PC-3 (cell line): ENCODE data around the gene PATL1.

Experiments
- EZH2 ChIP-seq: fragments of 300-600 bp; sonication (generic); IDR thresholded peaks from one replicate; pipeline ENCODE4 v1.6.1; 2017; ENCODE audit warnings: antibody characterized with exemption, mild to moderate bottlenecking, low read length; ENCODE audit not compliant: unreplicated experiment
- EZH2phosphoT487 ChIP-seq: fragments of 300-600 bp; sonication (generic); IDR thresholded peaks from 2 replicates; pipeline ENCODE4 v1.6.1; 2018; ENCODE audit warnings: mild to moderate bottlenecking, antibody characterized with exemption, low read length, borderline replicate concordance
- TF ChIP-seq, protein P1 (sequence below): fragments of 300-600 bp; sonication (generic); conservative IDR thresholded peaks from 2 replicates; pipeline ENCODE4 v1.5.1; 2017; ENCODE audit warnings: antibody characterized with exemption, low read depth, mild to moderate bottlenecking, low read length

DNA sequence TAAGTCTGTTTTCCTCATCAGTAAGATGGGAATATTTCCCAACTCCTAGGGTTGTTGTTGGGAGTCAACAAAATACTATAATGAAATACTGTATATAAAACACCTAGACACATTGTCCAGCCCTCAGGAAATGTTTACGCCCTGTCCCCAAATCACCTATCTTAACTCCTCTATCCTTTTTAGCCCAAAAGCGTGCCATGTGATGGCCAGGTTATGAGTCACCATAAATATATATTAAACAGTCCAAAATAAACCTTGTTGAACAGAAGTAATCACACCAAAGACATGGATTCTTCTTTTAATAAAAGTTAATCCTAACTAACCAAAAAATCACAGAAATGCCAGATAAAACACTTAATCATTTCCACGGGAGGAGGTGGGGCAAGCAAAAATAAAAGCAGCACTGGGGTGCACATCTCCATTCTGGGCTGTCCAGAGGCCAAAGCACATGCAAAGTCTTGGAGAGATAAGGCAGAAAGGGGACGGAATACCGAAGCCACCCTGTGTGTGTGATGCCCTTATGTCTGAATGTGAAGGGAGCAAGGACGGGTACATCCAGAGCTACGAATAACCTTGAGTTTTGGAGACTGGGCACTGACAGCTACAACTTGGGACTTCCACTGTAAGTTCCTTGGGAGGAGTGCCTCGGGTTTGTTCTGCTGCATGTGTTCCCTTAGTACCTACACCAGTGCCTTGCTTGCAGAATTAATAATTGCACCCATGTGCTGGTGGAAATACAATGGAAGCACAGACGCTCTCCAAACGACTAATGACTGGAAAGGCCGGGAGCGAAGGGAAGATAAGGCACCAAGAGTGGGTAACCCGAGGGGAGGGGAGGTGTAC is 54.3 kb downstream of the PATL1 start:
- TF ChIP-seq, protein P1, sequence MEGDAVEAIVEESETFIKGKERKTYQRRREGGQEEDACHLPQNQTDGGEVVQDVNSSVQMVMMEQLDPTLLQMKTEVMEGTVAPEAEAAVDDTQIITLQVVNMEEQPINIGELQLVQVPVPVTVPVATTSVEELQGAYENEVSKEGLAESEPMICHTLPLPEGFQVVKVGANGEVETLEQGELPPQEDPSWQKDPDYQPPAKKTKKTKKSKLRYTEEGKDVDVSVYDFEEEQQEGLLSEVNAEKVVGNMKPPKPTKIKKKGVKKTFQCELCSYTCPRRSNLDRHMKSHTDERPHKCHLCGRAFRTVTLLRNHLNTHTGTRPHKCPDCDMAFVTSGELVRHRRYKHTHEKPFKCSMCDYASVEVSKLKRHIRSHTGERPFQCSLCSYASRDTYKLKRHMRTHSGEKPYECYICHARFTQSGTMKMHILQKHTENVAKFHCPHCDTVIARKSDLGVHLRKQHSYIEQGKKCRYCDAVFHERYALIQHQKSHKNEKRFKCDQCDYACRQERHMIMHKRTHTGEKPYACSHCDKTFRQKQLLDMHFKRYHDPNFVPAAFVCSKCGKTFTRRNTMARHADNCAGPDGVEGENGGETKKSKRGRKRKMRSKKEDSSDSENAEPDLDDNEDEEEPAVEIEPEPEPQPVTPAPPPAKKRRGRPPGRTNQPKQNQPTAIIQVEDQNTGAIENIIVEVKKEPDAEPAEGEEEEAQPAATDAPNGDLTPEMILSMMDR, result no peak
- no peak for TF ChIP-seq EZH2
- TF ChIP-seq EZH2phosphoT487, result no peak
